ENCODE results near the gene HOXB3.

DNA sequence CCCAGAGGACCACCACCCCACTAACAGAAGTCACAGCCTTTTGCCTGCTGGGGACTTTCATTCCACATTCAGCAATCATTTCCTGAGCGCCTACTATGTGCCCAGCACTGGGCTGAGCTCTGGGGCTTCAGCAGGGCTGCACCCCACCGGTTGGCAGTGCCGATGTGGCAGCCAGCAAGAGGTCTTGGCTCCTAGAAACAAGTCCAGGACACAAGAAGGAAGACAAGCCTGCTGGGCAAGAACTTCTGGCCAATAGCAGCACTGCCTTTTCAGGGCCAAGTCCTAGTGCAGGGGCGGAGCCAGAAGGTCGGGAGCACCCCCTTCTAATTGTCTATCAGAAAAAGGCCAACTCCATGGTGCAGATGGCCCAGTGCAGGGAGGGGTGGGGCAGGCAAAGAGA, 49.1 kb upstream of the HOXB3 start:
- TF ChIP-seq, protein P1, sequence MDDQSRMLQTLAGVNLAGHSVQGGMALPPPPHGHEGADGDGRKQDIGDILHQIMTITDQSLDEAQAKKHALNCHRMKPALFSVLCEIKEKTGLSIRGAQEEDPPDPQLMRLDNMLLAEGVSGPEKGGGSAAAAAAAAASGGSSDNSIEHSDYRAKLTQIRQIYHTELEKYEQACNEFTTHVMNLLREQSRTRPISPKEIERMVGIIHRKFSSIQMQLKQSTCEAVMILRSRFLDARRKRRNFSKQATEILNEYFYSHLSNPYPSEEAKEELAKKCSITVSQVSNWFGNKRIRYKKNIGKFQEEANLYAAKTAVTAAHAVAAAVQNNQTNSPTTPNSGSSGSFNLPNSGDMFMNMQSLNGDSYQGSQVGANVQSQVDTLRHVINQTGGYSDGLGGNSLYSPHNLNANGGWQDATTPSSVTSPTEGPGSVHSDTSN (IDR thresholded peaks at IDR 0.05) = no peak
- TF ChIP-seq CHD2 (IDR thresholded peaks at IDR 0.05; ENCODE audit: low read length, partially characterized antibody) = no peak
- no peak for TF ChIP-seq TAF1 (IDR thresholded peaks at IDR 0.05; ENCODE audit: borderline replicate concordance, low read depth, low read length)
- TF ChIP-seq, protein P2, sequence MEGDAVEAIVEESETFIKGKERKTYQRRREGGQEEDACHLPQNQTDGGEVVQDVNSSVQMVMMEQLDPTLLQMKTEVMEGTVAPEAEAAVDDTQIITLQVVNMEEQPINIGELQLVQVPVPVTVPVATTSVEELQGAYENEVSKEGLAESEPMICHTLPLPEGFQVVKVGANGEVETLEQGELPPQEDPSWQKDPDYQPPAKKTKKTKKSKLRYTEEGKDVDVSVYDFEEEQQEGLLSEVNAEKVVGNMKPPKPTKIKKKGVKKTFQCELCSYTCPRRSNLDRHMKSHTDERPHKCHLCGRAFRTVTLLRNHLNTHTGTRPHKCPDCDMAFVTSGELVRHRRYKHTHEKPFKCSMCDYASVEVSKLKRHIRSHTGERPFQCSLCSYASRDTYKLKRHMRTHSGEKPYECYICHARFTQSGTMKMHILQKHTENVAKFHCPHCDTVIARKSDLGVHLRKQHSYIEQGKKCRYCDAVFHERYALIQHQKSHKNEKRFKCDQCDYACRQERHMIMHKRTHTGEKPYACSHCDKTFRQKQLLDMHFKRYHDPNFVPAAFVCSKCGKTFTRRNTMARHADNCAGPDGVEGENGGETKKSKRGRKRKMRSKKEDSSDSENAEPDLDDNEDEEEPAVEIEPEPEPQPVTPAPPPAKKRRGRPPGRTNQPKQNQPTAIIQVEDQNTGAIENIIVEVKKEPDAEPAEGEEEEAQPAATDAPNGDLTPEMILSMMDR (IDR thresholded peaks at IDR 0.05) = no peak
- no peak for TF ChIP-seq EZH2phosphoT487 (IDR thresholded peaks at IDR 0.05; ENCODE audit: borderline replicate concordance, low read depth)
- TF ChIP-seq MEF2A (IDR thresholded peaks at IDR 0.05; ENCODE audit: borderline replicate concordance, low read depth) = no peak
- no peak for TF ChIP-seq ELF1 (IDR thresholded peaks at IDR 0.05)
- TF ChIP-seq JUND (IDR thresholded peaks at IDR 0.05) = no peak
- no peak for TF ChIP-seq GABPA (IDR thresholded peaks at IDR 0.05; ENCODE audit: low read depth)
